Activated CD4-positive, alpha-beta T cell treated with anti-CD3 and anti-CD28 coated beads, Interleukin-2, amount 10 ng/mL, durations not matched to agents 7 days and 5 days (primary cell): ENCODE data around the gene C1GALT1. TPM values are rescaled to one million over a fixed set of nuclear protein-coding genes. Genes with fewer than 3 reads are reported as not detected.
"Not testable (repeated sequence)": the region's sequence is repeated elsewhere in the genome, so short reads cannot be mapped to it uniquely, and the experiment has no call there.

ENCODE experiments used
- CTCF ChIA-PET: fragments of 350-600 bp; sonication (Branson Sonifier 250); formaldehyde crosslinking; loops from one replicate; lab custom pipeline; 2021; ENCODE audit warnings: antibody characterized with exemption; lab: Charles Lee
- POLR2A ChIA-PET: fragments of 350-600 bp; sonication (Branson Sonifier 250); formaldehyde crosslinking; loops from one replicate; lab custom pipeline; 2021; ENCODE audit warnings: antibody characterized with exemption; lab: Charles Lee
- DNase-seq: peaks from one replicate; pipeline ENCODE4 v3.0.0-alpha.2; 2020
- H3K27ac Mint-ChIP-seq: one replicate; pipeline ENCODE4 v1.8.0; 2021; ENCODE audit warnings: mild to moderate bottlenecking, moderate library complexity, mixed read lengths
- H3K27me3 Mint-ChIP-seq: one replicate; pipeline ENCODE4 v1.8.0; 2021; ENCODE audit warnings: mixed read lengths
- H3K36me3 Mint-ChIP-seq: one replicate; pipeline ENCODE4 v1.8.0; 2021; ENCODE audit warnings: low read depth, mixed read lengths
- H3K4me1 Mint-ChIP-seq: one replicate; pipeline ENCODE4 v1.8.0; 2021; ENCODE audit warnings: mixed read lengths
- H3K4me3 Mint-ChIP-seq: one replicate; pipeline ENCODE4 v1.8.0; 2021; ENCODE audit warnings: mild to moderate bottlenecking, moderate library complexity, mixed read lengths
- H3K9me3 Mint-ChIP-seq: one replicate; pipeline ENCODE4 v1.8.0; 2021; ENCODE audit warnings: mixed read lengths
- total RNA-seq, 2 experiments: library from RNA; stranded (reverse); gene quantifications; one replicate each; pipeline ENCODE4 v1.2.3, GENCODE V29; 2021

Gene C1GALT1
- total RNA-seq, 2 experiments from 2014 or later: 58.2 to 61.4 TPM

- ChIA-PET POLR2A (no interaction called here), CTCF (no interaction called here)
- Mint-ChIP-seq H3K4me3 (no peak overlapping the region), H3K9me3 (peaks cover 32% of the 10 kb centered on the region), H3K27me3 (no peaks in the 10 kb centered on the region), H3K27ac (no peak overlapping the region), H3K4me1 (peaks cover 25% of the 10 kb centered on the region), H3K36me3 (peaks cover 30% of the 10 kb centered on the region)
- no peak for DNase-seq
Measured at GRCh38 chr7:7152315-7152714, 30.0 kb upstream of the C1GALT1 start.

- POLR2A ChIA-PET, H3K27me3 Mint-ChIP-seq, H3K4me3 Mint-ChIP-seq, DNase-seq: not testable (repeated sequence)
- peaks cover 41% of the 10 kb centered on the region for H3K4me1 Mint-ChIP-seq
- peaks cover 24% of the 10 kb centered on the region for H3K9me3 Mint-ChIP-seq
- peak overlapping the region; percentile 17 for H3K27ac Mint-ChIP-seq
- CTCF ChIA-PET: interaction anchor here (1.9 kb wide), 1 partner anchor 10 kb away, joined by 7 read pairs; no protein-coding TSS in a partner anchor
- H3K36me3 Mint-ChIP-seq: peaks cover 35% of the 10 kb centered on the region
Measured at GRCh38 chr7:7154355-7154754, 28.0 kb upstream of the C1GALT1 start.

DNA sequence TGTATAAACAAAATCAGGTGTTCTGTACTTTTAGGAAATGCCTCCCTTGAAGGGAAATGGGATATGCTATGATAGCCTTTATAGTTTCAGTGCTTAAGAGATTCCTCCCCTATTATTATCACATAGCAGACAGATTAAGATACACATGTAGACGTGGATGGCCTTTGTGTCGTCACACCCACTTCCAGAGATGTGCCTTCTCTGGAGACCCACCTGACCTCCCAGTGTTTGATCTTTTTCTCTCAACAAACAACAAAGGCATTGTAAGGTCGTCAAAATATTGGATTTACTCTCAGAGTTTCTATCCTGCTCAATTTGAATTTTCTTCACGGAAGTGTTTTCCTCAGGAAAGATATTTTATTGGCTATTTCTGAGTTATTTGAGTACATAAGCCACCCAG, 25.7 kb upstream of the C1GALT1 start:
- Mint-ChIP-seq H3K36me3 (peaks cover 54% of the 10 kb centered on the region), H3K9me3 (peaks cover 32% of the 10 kb centered on the region), H3K27me3 (no peaks in the 10 kb centered on the region), H3K4me3 (peak overlapping the region; percentile 80), H3K4me1 (peaks cover 59% of the 10 kb centered on the region), H3K27ac (peak overlapping the region; percentile 97)
- POLR2A ChIA-PET: no interaction called here
- CTCF ChIA-PET: interaction anchor here (0.9 to 2.0 kb wide), 2 partner anchors 22 to 25 kb away, joined by 3 to 7 read pairs; partner anchors contain the start of gene C1GALT1
- peak; percentile 15 for DNase-seq

DNA sequence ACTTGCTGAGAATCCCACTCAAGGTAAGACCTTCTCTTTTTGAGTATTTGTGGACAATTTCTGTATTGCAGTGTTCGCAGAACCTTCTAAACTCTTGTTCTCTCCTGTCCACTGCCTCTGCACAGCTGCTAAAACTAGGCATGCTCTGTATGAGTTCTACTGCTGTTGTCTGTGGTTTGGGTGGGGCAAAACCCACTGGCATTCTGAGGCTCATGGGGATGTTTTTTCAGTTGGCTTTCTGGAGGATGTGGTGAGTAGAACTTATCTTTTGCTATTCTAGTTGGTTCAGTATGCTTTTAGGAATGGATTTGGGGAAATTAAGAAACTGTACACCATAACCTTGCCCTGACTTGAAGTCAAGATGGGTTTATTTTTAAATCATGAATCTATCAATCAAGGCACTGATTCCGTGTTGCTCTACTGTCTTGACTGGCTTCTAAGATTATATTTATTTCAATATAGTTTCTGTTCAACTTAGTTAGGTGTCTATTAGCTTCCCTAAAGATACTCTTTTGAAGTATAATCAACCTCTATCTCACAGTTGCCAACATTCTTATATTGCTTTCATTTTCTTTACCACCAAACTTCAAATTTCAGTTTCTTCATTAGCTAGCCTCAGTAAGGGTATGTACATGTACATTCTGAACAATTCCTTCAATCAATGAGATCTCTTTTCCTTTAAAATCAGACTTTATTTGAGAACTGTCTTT, 25.0 kb upstream of the C1GALT1 start:
- Mint-ChIP-seq H3K27me3 (no peaks in the 10 kb centered on the region), H3K36me3 (peaks cover 55% of the 10 kb centered on the region), H3K9me3 (peaks cover 32% of the 10 kb centered on the region), H3K27ac (peak overlapping the region; percentile 97), H3K4me3 (peak overlapping the region; percentile 80), H3K4me1 (peaks cover 53% of the 10 kb centered on the region)
- POLR2A ChIA-PET: interaction anchor here (0.6 to 1.1 kb wide), 2 partner anchors 9 to 26 kb away, joined by 4 to 11 read pairs; no protein-coding TSS in a partner anchor
- DNase-seq: peak; percentile 87
- CTCF ChIA-PET: interaction anchor here (2.0 kb wide), 1 partner anchor 25 kb away, joined by 7 read pairs; the partner anchor contains the start of gene C1GALT1

DNA sequence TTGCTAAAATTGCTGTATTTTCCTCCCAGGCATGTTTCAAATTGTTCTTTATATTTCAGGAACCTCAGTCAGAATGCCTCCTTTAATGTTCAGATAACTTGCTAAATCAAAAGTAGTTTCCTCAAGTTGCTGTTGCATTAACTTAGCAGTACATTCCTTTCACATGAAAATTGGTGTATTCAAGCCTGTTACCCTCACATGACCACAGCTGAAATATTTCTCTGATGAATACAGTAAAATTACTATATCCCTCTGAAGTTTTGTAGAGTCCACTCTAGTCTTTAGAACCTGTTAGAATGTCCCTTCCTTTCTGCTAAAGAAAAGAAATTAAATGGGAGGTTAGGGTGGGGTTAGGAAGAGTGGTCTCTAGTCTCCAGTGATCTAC, 24.5 kb upstream of the C1GALT1 start:
- Mint-ChIP-seq H3K36me3 (peaks cover 54% of the 10 kb centered on the region), H3K4me3 (peak overlapping the region; percentile 80), H3K9me3 (peaks cover 29% of the 10 kb centered on the region), H3K27ac (peak overlapping the region; percentile 97), H3K27me3 (no peaks in the 10 kb centered on the region), H3K4me1 (peaks cover 50% of the 10 kb centered on the region)
- DNase-seq: no peak
- ChIA-PET CTCF (interaction anchor here (2.0 kb wide), 1 partner anchor 24 kb away, joined by 7 read pairs; the partner anchor contains the start of gene C1GALT1), POLR2A (interaction anchor here (1.1 kb wide), 1 partner anchor 26 kb away, joined by 4 read pairs; no protein-coding TSS in a partner anchor)

GRCh38 chr7:7159063-7159658, 23.2 kb upstream of the C1GALT1 start:
- POLR2A ChIA-PET: no interaction called here
- peaks cover 58% of the 10 kb centered on the region for H3K36me3 Mint-ChIP-seq
- H3K9me3 Mint-ChIP-seq: peaks cover 23% of the 10 kb centered on the region
- peak overlapping the region; percentile 90 for H3K27ac Mint-ChIP-seq
- H3K4me3 Mint-ChIP-seq: peak overlapping the region; percentile 70
- H3K4me1 Mint-ChIP-seq: peaks cover 52% of the 10 kb centered on the region
- no peak for DNase-seq
- CTCF ChIA-PET: no interaction called here
- H3K27me3 Mint-ChIP-seq: no peaks in the 10 kb centered on the region

- H3K4me3 Mint-ChIP-seq: no peak overlapping the region
- H3K36me3 Mint-ChIP-seq: peaks cover 68% of the 10 kb centered on the region
- H3K9me3 Mint-ChIP-seq: peaks cover 29% of the 10 kb centered on the region
- POLR2A ChIA-PET: no interaction called here
- H3K27me3 Mint-ChIP-seq: no peaks in the 10 kb centered on the region
- H3K27ac Mint-ChIP-seq: no peak overlapping the region
- no peak for DNase-seq
- peaks cover 32% of the 10 kb centered on the region for H3K4me1 Mint-ChIP-seq
- CTCF ChIA-PET: interaction anchor here (1.3 kb wide), 2 partner anchors 10 to 11 kb away, joined by 4 to 7 read pairs; no protein-coding TSS in a partner anchor
Measured at GRCh38 chr7:7164591-7164990, 17.8 kb upstream of the C1GALT1 start.

DNA sequence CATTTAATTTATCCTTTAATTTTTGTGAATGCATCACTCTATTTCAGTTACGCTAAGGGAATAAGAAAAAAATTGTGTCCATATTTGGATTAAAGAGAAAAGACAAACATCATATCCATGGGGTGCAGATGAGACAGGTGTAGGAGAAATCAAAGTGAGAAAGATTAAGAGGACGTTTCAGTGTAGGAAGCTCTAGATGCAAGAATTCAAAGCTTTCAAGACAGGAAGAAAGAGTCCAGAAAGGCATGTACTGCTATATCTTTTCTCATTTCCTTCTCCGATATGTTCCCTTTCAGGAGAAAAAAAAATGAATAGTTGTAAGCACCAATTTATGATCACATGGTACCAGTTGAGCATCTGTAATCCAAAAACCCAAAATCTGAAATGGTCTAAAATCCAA, 17.0 kb upstream of the C1GALT1 start:
- no peaks in the 10 kb centered on the region for H3K27me3 Mint-ChIP-seq

DNA sequence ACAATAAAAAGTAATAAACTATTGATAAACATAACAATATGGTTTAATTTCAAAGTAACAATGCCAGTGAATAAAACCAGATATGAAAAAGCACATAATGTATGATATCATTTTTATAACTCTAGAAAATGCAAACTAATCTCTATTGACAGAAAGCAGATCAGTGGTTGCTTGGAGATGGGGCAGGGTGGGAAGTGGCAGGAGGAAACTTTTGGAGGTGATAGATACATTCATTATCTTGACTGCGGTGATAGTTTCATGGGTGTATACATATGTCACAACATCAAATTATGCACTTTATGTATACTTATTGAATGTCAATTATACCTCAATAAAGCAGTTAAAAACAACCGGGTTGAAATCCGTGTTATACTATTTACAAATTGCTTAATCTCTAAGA, 16.0 kb upstream of the C1GALT1 start:
- H3K27me3 Mint-ChIP-seq: no peaks in the 10 kb centered on the region
- peaks cover 67% of the 10 kb centered on the region for H3K36me3 Mint-ChIP-seq
- POLR2A ChIA-PET: no interaction called here
- CTCF ChIA-PET: no interaction called here
- peaks cover 34% of the 10 kb centered on the region for H3K9me3 Mint-ChIP-seq
- H3K4me3 Mint-ChIP-seq: no peak overlapping the region
- H3K4me1 Mint-ChIP-seq: peaks cover 19% of the 10 kb centered on the region
- DNase-seq: no peak
- peak overlapping the region; percentile 61 for H3K27ac Mint-ChIP-seq

More for the DNA sequence above, 17.0 kb upstream of the C1GALT1 start:
- H3K9me3 Mint-ChIP-seq: peaks cover 29% of the 10 kb centered on the region
- H3K27ac Mint-ChIP-seq: no peak overlapping the region
- no peak for DNase-seq
- ChIA-PET CTCF (no interaction called here), POLR2A (no interaction called here)
- H3K36me3 Mint-ChIP-seq: peaks cover 68% of the 10 kb centered on the region
- H3K4me3 Mint-ChIP-seq: no peak overlapping the region
- H3K4me1 Mint-ChIP-seq: peaks cover 26% of the 10 kb centered on the region

GRCh38 chr7:7169296-7169695, 13.0 kb upstream of the C1GALT1 start:
- H3K9me3 Mint-ChIP-seq: peaks cover 44% of the 10 kb centered on the region
- H3K27ac Mint-ChIP-seq: no peak overlapping the region
- H3K4me3 Mint-ChIP-seq: no peak overlapping the region
- H3K27me3 Mint-ChIP-seq: no peaks in the 10 kb centered on the region
- no peak for DNase-seq
- peaks cover 69% of the 10 kb centered on the region for H3K36me3 Mint-ChIP-seq
- peaks cover 14% of the 10 kb centered on the region for H3K4me1 Mint-ChIP-seq
- ChIA-PET CTCF (no interaction called here), POLR2A (no interaction called here)

- Mint-ChIP-seq H3K27ac (no peak overlapping the region), H3K27me3 (no peaks in the 10 kb centered on the region), H3K4me3 (no peak overlapping the region), H3K36me3 (peaks cover 63% of the 10 kb centered on the region), H3K4me1 (peaks cover 22% of the 10 kb centered on the region), H3K9me3 (peaks cover 39% of the 10 kb centered on the region)
- POLR2A ChIA-PET: no interaction called here
- CTCF ChIA-PET: interaction anchor here (0.6 to 1.2 kb wide), 5 partner anchors 7 to 789 kb away, joined by 3 to 4 read pairs (median 3); no protein-coding TSS in a partner anchor
- DNase-seq: no peak
Measured at GRCh38 chr7:7173956-7174632, 8.2 kb upstream of the C1GALT1 start.

GRCh38 chr7:7175075-7175695, 7.2 kb upstream of the C1GALT1 start:
- peaks cover 28% of the 10 kb centered on the region for H3K9me3 Mint-ChIP-seq
- DNase-seq: no peak
- no peaks in the 10 kb centered on the region for H3K27me3 Mint-ChIP-seq
- peaks cover 56% of the 10 kb centered on the region for H3K36me3 Mint-ChIP-seq
- CTCF ChIA-PET: interaction anchor here (0.6 to 1.6 kb wide), 4 partner anchors 11 to 788 kb away, joined by 3 to 4 read pairs (median 4); no protein-coding TSS in a partner anchor
- H3K27ac Mint-ChIP-seq: no peak overlapping the region
- H3K4me1 Mint-ChIP-seq: peaks cover 20% of the 10 kb centered on the region
- POLR2A ChIA-PET: no interaction called here
- no peak overlapping the region for H3K4me3 Mint-ChIP-seq
